Measurements from ENCODE around the gene MSANTD3. TPM values are rescaled to one million over a fixed set of nuclear protein-coding genes. Genes with fewer than 3 reads are reported as not detected.
A peak's percentile ranks its signal among the peaks of the same experiment; 100 is the strongest.

Gene MSANTD3
- total RNA-seq, 2 donors from 2014 or later = 9.2 to 19.6 TPM

DNA sequence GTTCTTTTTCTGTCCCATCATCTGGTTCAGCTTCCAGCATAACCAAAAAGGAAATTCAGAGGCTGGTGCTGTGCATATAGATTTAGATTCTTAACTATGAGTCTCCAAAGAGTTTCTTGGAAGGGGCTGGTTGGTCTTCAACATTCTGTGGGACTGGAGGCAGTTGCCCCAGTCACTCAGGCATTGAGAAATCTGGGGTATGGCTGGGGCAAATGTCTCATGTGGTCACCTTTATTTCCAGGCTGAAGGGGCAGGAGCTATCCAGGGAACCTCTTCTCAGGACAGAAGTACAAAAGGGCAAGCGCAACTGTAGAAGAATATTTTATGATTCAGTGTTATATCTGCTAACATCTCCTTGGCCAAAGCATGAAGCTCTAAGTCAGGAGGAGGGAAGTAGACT, 30.6 kb downstream of the MSANTD3 start:
- no peak for DNase-seq
- Mint-ChIP-seq H3K27me3 (no peaks in the 10 kb centered on the region), H3K4me3 (no peak overlapping the region), H3K36me3 (ENCODE audit: low read depth) (peaks cover 7% of the 10 kb centered on the region), H3K27ac (no peak overlapping the region), H3K4me1 (peaks cover 3% of the 10 kb centered on the region)
- no peak for ATAC-seq
- H3K9me3 ChIP-seq (ENCODE audit: control insufficient read depth, low read length, poor library complexity, severe bottlenecking) = no peaks in the 10 kb centered on the region

DNA sequence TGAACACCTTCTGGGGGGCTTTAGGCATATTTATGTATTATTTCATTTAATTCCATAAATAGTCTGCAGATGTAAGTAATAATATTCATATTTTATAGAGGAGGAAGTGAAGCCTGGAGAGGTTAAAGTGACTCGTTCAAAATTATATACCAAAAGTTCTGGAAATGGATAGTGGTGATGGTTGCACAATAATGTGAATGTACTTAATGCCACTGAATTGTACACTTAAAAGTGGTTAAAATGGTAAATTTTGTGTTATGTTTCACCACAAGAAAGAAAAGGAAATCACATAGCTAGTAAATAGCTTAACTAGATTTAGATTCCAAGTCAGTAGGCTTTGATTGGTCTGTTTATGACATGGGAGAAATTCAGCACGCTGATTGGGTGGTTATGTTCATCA, 33.0 kb downstream of the MSANTD3 start:
- DNase-seq (no peak), ATAC-seq (no peak)
- Mint-ChIP-seq H3K4me1 (peaks cover 6% of the 10 kb centered on the region), H3K4me3 (no peak overlapping the region), H3K27me3 (peaks cover 8% of the 10 kb centered on the region), H3K36me3 (ENCODE audit: low read depth) (peaks cover 4% of the 10 kb centered on the region), H3K27ac (no peak overlapping the region)
- H3K9me3 ChIP-seq (ENCODE audit: control insufficient read depth, low read length, poor library complexity, severe bottlenecking) = no peaks in the 10 kb centered on the region

DNA sequence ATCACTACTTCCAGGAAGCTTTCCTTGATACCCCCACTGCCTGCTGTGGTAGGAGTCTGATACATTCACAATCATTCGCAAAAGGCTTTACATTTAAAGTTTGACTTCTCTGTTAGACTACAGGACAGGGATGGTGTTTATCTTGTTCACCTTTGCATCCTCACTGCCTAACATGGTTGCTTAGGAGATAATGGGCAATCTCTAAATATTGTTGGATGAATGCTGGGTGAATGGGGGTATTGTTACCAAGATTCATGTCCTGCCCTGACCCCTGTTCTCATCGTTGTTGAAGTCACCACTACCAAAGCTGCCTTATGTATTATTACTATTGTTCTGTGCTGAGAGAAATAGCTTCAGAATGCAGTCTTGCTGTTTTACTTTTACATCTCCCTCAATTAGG, 38.3 kb downstream of the MSANTD3 start:
- H3K27ac Mint-ChIP-seq = no peak overlapping the region
- H3K9me3 ChIP-seq (ENCODE audit: control insufficient read depth, low read length, poor library complexity, severe bottlenecking) = no peaks in the 10 kb centered on the region
- peaks cover 4% of the 10 kb centered on the region for H3K36me3 Mint-ChIP-seq (ENCODE audit: low read depth)
- ATAC-seq = no peak
- H3K4me1 Mint-ChIP-seq = peaks cover 2% of the 10 kb centered on the region
- H3K27me3 Mint-ChIP-seq = peaks cover 19% of the 10 kb centered on the region
- DNase-seq = no peak
- no peak overlapping the region for H3K4me3 Mint-ChIP-seq

GRCh38 chr9:100465761-100466160, 38.8 kb downstream of the MSANTD3 start:
- H3K9me3 ChIP-seq (ENCODE audit: control insufficient read depth, low read length, poor library complexity, severe bottlenecking) = no peaks in the 10 kb centered on the region
- no peak for ATAC-seq
- no peak for DNase-seq
- Mint-ChIP-seq H3K27ac (no peak overlapping the region), H3K4me1 (peaks cover 2% of the 10 kb centered on the region), H3K4me3 (no peak overlapping the region), H3K36me3 (ENCODE audit: low read depth) (peaks cover 4% of the 10 kb centered on the region), H3K27me3 (peaks cover 19% of the 10 kb centered on the region)

GRCh38 chr9:100466171-100466828, 39.4 kb downstream of the MSANTD3 start:
- peaks cover 19% of the 10 kb centered on the region for H3K27me3 Mint-ChIP-seq
- H3K9me3 ChIP-seq (ENCODE audit: control insufficient read depth, low read length, poor library complexity, severe bottlenecking) = no peaks in the 10 kb centered on the region
- no peak for DNase-seq
- no peak overlapping the region for H3K4me3 Mint-ChIP-seq
- peaks cover 4% of the 10 kb centered on the region for H3K36me3 Mint-ChIP-seq (ENCODE audit: low read depth)
- H3K27ac Mint-ChIP-seq = no peak overlapping the region
- peaks cover 2% of the 10 kb centered on the region for H3K4me1 Mint-ChIP-seq
- ATAC-seq = no peak

GRCh38 chr9:100466829-100467221, 39.9 kb downstream of the MSANTD3 start:
- Mint-ChIP-seq H3K36me3 (ENCODE audit: low read depth) (peaks cover 4% of the 10 kb centered on the region), H3K4me3 (no peak overlapping the region)

GRCh38 chr9:100468041-100468440, 41.1 kb downstream of the MSANTD3 start:
- DNase-seq (no peak), ATAC-seq (no peak)
- no peak overlapping the region for H3K27ac Mint-ChIP-seq
- no peaks in the 10 kb centered on the region for H3K9me3 ChIP-seq (ENCODE audit: control insufficient read depth, low read length, poor library complexity, severe bottlenecking)
- H3K27me3 Mint-ChIP-seq = peaks cover 24% of the 10 kb centered on the region
- no peak overlapping the region for H3K4me3 Mint-ChIP-seq
- H3K36me3 Mint-ChIP-seq (ENCODE audit: low read depth) = peaks cover 4% of the 10 kb centered on the region
- peaks cover 2% of the 10 kb centered on the region for H3K4me1 Mint-ChIP-seq

More at GRCh38 chr9:100466829-100467221, 39.9 kb downstream of the MSANTD3 start:
- ATAC-seq (no peak), DNase-seq (no peak)
- H3K4me1 Mint-ChIP-seq = peaks cover 2% of the 10 kb centered on the region
- H3K27ac Mint-ChIP-seq = no peak overlapping the region
- H3K9me3 ChIP-seq (ENCODE audit: control insufficient read depth, low read length, poor library complexity, severe bottlenecking) = no peaks in the 10 kb centered on the region
- H3K27me3 Mint-ChIP-seq = peaks cover 19% of the 10 kb centered on the region

- Mint-ChIP-seq H3K36me3 (ENCODE audit: low read depth) (peaks cover 6% of the 10 kb centered on the region), H3K4me1 (peaks cover 6% of the 10 kb centered on the region), H3K4me3 (peak overlapping the region; percentile 71), H3K27ac (no peak overlapping the region), H3K27me3 (peaks cover 32% of the 10 kb centered on the region)
- ATAC-seq (no peak), DNase-seq (no peak)
- no peaks in the 10 kb centered on the region for H3K9me3 ChIP-seq (ENCODE audit: control insufficient read depth, low read length, poor library complexity, severe bottlenecking)
Measured at GRCh38 chr9:100472268-100472667, 45.3 kb downstream of the MSANTD3 start.

- H3K4me1 Mint-ChIP-seq = peaks cover 6% of the 10 kb centered on the region
- no peaks in the 10 kb centered on the region for H3K9me3 ChIP-seq (ENCODE audit: control insufficient read depth, low read length, poor library complexity, severe bottlenecking)
- peak; percentile 78 for ATAC-seq
- peaks cover 35% of the 10 kb centered on the region for H3K27me3 Mint-ChIP-seq
- no peak within 1 kb of the TSS for H3K27ac Mint-ChIP-seq
- peak in 2 of 3 donors; percentile 10 to 21 for DNase-seq
- H3K36me3 Mint-ChIP-seq (ENCODE audit: low read depth) = peaks cover 6% of the 10 kb centered on the region
- peak within 1 kb of the TSS; percentile 84 for H3K4me3 Mint-ChIP-seq
Measured at GRCh38 chr9:100472788-100473275, 45.9 kb downstream of the MSANTD3 start, which contains the start of gene TMEFF1. Gene TMEFF1 (plus strand): TSS chr9:100473149. CDS start chr9:100473545, 396 bp downstream.

DNA sequence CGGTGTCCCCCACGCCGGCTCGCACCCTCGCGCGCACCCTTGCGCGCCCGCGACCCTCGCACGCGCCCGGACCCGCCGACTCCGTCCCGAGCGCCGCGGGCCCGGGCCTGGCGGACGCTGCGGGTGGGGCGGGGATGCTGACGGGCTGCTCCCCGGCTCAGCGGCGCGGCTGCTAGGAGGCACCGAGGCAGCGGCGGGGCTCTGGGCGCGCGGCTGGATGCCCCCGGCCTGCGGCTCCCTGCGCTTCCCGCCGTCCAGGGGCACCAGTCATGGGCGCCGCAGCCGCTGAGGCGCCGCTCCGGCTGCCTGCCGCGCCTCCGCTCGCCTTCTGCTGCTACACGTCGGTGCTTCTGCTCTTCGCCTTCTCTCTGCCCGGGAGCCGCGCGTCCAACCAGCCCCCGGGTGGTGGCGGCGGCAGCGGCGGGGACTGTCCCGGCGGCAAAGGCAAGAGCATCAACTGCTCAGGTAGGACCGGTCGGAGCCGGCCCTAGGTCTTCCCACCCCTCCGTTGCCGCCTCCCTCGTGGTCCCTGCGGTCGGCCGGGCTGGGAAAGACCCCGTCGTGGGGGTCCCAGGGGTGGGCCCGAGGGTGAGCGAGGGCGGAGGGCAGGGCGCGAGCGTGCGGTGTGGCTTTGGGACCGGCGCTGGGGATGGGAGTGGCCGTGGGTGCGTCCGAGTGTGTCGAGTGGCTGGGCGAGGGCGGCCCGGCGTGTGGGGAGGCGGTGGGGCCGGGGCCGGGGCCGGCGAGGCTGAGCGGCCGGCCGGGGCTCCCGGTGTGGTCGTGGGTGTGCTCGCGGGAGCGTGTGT, 46.5 kb downstream of the MSANTD3 start:
- Mint-ChIP-seq H3K27me3 (peaks cover 41% of the 10 kb centered on the region), H3K4me1 (peaks cover 6% of the 10 kb centered on the region), H3K36me3 (ENCODE audit: low read depth) (peaks cover 6% of the 10 kb centered on the region), H3K4me3 (peak overlapping the region; percentile 84), H3K27ac (no peak overlapping the region)
- DNase-seq (peak in 1 of 3 donors; percentile 18), ATAC-seq (peak; percentile 71)
- no peaks in the 10 kb centered on the region for H3K9me3 ChIP-seq (ENCODE audit: control insufficient read depth, low read length, poor library complexity, severe bottlenecking)

GRCh38 chr9:100474082-100474923, 47.4 kb downstream of the MSANTD3 start:
- H3K36me3 Mint-ChIP-seq (ENCODE audit: low read depth) = peaks cover 8% of the 10 kb centered on the region
- H3K9me3 ChIP-seq (ENCODE audit: control insufficient read depth, low read length, poor library complexity, severe bottlenecking) = no peaks in the 10 kb centered on the region
- no peak overlapping the region for H3K27ac Mint-ChIP-seq
- peak overlapping the region; percentile 84 for H3K4me3 Mint-ChIP-seq
- DNase-seq = no peak
- H3K27me3 Mint-ChIP-seq = peaks cover 44% of the 10 kb centered on the region
- H3K4me1 Mint-ChIP-seq = peaks cover 6% of the 10 kb centered on the region
- peak; percentile 22 for ATAC-seq

DNA sequence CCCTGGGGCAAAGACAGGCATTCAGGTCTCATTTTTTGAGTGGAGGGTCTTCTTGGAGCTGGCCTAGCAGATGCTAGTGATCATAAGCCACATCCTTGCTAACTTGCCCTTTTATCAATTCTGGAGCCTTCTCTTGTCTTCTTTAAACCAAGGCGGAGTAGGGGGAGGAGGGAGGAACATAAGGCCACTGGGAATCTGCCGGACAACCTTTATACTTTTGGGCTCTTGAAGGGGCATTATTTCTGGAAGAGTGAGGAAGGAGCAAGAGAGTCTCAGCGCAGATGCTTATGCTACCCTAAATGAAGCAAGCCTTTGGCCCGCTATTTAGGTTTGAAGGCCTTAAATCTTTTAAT, 48.0 kb downstream of the MSANTD3 start:
- ATAC-seq (no peak), DNase-seq (no peak)
- no peaks in the 10 kb centered on the region for H3K9me3 ChIP-seq (ENCODE audit: control insufficient read depth, low read length, poor library complexity, severe bottlenecking)
- peaks cover 6% of the 10 kb centered on the region for H3K4me1 Mint-ChIP-seq
- peaks cover 8% of the 10 kb centered on the region for H3K36me3 Mint-ChIP-seq (ENCODE audit: low read depth)
- H3K27ac Mint-ChIP-seq = no peak overlapping the region
- peaks cover 39% of the 10 kb centered on the region for H3K27me3 Mint-ChIP-seq
- no peak overlapping the region for H3K4me3 Mint-ChIP-seq

GRCh38 chr9:100477241-100477640, 50.3 kb downstream of the MSANTD3 start:
- Mint-ChIP-seq H3K27ac (no peak overlapping the region), H3K4me1 (peaks cover 6% of the 10 kb centered on the region), H3K36me3 (ENCODE audit: low read depth) (peaks cover 8% of the 10 kb centered on the region), H3K4me3 (no peak overlapping the region), H3K27me3 (peaks cover 37% of the 10 kb centered on the region)
- ATAC-seq = no peak
- DNase-seq = no peak
- H3K9me3 ChIP-seq (ENCODE audit: control insufficient read depth, low read length, poor library complexity, severe bottlenecking) = no peaks in the 10 kb centered on the region
